SH-SY5Y (cell line): ENCODE results near the gene GALNT2.

Source experiments
- GATA2 ChIP-seq: IDR thresholded peaks from 2 replicates; pipeline ENCODE4 v1.6.1; 2011; ENCODE audit warnings: mild to moderate bottlenecking, low read depth, low read length
- GATA3 ChIP-seq: IDR thresholded peaks from 2 replicates; pipeline ENCODE4 v1.6.1; 2011; ENCODE audit warnings: low read depth, mild to moderate bottlenecking, low read length, moderate library complexity

DNA sequence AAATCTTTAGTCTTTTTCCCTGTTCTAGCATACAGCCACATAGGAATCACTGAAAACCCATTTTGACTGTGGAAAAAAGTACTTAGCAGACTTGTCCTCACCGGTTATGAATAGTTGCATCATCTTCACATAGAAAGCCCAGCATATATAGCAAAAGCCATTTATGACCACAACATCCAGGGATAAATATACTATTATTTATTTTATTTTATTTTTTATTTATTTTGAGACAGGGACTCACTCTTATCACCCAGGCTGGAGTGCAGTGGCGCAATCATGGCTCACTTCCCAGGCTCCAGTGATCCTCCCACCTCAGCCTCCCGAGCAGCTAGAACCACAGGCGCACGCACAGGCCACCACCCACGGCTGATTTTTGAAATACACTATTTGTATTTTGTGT lies 175.3 kb downstream of the GALNT2 start:
- TF ChIP-seq GATA2 (no peak), GATA3 (no peak)
